ENCODE data around the gene MYH8. TPM values are rescaled to one million over a fixed set of nuclear protein-coding genes. Genes with fewer than 3 reads are reported as not detected.

MYH8 gene
- total RNA-seq (not detected), polyA plus RNA-seq (not detected)

DNA sequence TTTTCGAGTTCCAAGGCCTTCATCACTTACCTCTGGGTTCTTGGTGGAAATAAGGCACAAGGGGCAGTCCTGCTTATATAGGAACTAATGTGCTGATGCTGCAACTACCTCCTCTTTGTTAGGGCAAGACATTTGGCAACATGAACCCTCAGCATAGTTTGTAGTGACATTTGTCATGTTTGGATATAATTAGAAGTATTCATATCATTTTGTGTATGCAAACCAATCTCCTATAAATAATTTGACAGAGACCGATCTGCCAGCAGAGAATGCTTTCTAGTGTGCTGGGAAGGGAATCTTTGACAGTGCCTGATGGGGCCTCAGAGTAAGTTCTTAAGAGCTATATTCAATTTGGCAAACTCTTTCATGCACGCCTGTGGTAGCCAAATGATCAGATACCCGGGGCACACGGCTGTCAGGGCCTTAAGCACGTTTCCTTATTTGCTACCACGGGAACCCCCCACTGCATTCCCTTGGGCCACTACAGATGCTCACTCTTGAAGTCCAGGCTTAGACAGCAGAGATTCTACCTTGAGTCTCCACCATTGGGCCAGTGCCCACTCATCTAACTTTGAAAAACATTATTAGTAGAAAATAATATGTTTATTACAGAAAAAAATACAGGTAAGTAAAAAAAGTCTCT lies at the start of gene MYH8:
Gene MYH8, minus strand, starts transcription at position 51 of the 643 bp plus-strand sequence. CDS start 1,723 bp downstream, outside the sequence.
- Histone ChIP-seq H3K27ac (no peak within 1 kb of the TSS), H3K4me3 (no peak within 1 kb of the TSS), H3K36me3 (no peaks in the 10 kb centered on the region), H3K9me3 (no peaks in the 10 kb centered on the region), H3K27me3 (no peaks in the 10 kb centered on the region), H3K4me1 (no peaks in the 10 kb centered on the region)
- intact Hi-C loops (cut with DNase I) = no loop called here
- 79 to 90% methylated on average over 7 of the region's 7 CpGs for WGBS, 2 donors
- TF ChIP-seq, protein P1, sequence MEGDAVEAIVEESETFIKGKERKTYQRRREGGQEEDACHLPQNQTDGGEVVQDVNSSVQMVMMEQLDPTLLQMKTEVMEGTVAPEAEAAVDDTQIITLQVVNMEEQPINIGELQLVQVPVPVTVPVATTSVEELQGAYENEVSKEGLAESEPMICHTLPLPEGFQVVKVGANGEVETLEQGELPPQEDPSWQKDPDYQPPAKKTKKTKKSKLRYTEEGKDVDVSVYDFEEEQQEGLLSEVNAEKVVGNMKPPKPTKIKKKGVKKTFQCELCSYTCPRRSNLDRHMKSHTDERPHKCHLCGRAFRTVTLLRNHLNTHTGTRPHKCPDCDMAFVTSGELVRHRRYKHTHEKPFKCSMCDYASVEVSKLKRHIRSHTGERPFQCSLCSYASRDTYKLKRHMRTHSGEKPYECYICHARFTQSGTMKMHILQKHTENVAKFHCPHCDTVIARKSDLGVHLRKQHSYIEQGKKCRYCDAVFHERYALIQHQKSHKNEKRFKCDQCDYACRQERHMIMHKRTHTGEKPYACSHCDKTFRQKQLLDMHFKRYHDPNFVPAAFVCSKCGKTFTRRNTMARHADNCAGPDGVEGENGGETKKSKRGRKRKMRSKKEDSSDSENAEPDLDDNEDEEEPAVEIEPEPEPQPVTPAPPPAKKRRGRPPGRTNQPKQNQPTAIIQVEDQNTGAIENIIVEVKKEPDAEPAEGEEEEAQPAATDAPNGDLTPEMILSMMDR (IDR thresholded peaks at IDR 0.05) = no peak
- TF ChIP-seq POLR2AphosphoS5 (IDR thresholded peaks at IDR 0.05) (no peak), EP300 (IDR thresholded peaks at IDR 0.05) (no peak), POLR2A (IDR thresholded peaks at IDR 0.05) (no peak)
- no peak for DNase-seq

DNA sequence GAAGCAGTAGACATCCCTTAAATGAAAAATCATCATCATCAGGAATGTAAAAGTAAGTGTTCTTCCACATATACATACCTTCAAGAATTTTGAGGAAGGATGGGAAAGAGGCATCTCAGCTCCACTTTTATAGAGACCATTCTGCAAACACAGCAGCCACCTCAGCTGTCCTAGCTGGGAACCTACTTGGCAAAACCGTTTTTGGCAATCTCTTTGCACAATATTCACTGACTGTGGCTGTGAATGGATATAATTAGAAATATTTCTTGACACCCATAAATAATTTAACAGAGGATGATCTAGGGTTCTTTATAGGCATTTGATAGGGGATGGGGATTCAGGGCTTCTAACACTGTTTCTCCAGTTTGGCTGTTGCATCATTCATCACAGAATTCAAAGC lies 47.7 kb upstream of the MYH8 start, which contains the start of gene MYH4:
Gene MYH4, minus strand, starts transcription at position 101 of the 400 bp plus-strand sequence. CDS start 2,814 bp downstream, outside the sequence.
- TF ChIP-seq EP300 (IDR thresholded peaks at IDR 0.05) (no peak), POLR2AphosphoS5 (IDR thresholded peaks at IDR 0.05) (no peak), POLR2A (IDR thresholded peaks at IDR 0.05) (no peak)
- TF ChIP-seq, protein P1 (IDR thresholded peaks at IDR 0.05) = no peak
- 65 to 74% methylated on average over 1 of the region's 1 CpG for WGBS, 2 donors
- Histone ChIP-seq H3K36me3 (no peaks in the 10 kb centered on the region), H3K27me3 (no peaks in the 10 kb centered on the region), H3K9me3 (no peaks in the 10 kb centered on the region), H3K4me3 (no peak within 1 kb of the TSS), H3K4me1 (no peaks in the 10 kb centered on the region), H3K27ac (no peak within 1 kb of the TSS)
- no peak for DNase-seq
- intact Hi-C loops (cut with DNase I) = no loop called here

DNA sequence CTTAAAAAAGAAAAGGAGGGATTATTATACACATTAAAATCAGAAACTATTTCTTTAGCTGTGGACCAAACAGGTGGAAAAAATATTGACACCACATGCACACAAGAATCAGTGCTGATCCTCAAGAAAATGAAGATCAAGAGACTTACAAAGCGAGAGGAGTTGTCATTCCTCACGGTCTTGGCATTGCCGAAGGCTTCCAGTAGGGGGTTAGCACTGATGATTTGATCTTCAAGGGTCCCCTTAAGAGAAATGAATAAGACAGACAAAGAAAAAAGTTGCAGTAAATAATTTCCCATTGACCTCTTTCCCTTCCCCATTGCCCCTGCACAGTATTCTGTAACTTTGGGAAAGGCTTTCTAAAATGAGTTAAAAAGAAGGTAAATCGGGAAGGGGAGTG lies 41.7 kb upstream of the MYH8 start:
- no peak overlapping the region for H3K27ac ChIP-seq
- no peaks in the 10 kb centered on the region for H3K4me1 ChIP-seq
- no peak for TF ChIP-seq POLR2A (IDR thresholded peaks at IDR 0.05)
- no peak for TF ChIP-seq POLR2AphosphoS5 (IDR thresholded peaks at IDR 0.05)
- no peak for TF ChIP-seq EP300 (IDR thresholded peaks at IDR 0.05)
- TF ChIP-seq, protein P1 (IDR thresholded peaks at IDR 0.05) = no peak
- H3K27me3 ChIP-seq = no peaks in the 10 kb centered on the region
- no peaks in the 10 kb centered on the region for H3K9me3 ChIP-seq
- no peaks in the 10 kb centered on the region for H3K36me3 ChIP-seq
- no peak overlapping the region for H3K4me3 ChIP-seq
- intact Hi-C loops (cut with DNase I) = no loop called here
- DNase-seq = no peak
- WGBS, 2 donors = 75 to 94% methylated on average over 4 of the region's 4 CpGs

DNA sequence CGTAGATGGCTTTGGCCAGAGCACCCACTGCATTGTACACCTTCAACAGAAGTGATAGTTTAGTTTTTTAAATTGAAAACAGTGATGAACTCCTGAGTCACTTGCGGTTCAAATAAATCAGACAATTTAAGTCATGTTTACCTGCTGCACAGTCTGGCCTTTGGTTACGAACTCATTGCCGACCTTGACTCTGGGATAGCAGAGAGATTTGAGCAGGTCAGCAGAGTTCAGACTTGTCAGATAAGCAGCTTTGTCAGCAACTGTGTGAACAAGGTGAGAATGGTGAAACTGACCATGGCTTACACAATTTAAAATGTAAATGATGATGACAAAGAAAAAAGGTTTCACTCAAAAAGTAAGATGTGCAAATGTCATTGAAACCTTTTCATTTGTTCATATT lies 38.3 kb upstream of the MYH8 start:
- Histone ChIP-seq H3K36me3 (no peaks in the 10 kb centered on the region), H3K27ac (no peak overlapping the region), H3K9me3 (no peaks in the 10 kb centered on the region), H3K27me3 (no peaks in the 10 kb centered on the region), H3K4me3 (no peak overlapping the region), H3K4me1 (no peaks in the 10 kb centered on the region)
- 87 to 91% methylated on average over 4 of the region's 4 CpGs for WGBS, 2 donors
- no peak for DNase-seq
- TF ChIP-seq, protein P1 (IDR thresholded peaks at IDR 0.05) = no peak
- TF ChIP-seq POLR2A (IDR thresholded peaks at IDR 0.05) = no peak
- TF ChIP-seq POLR2AphosphoS5 (IDR thresholded peaks at IDR 0.05) = no peak
- TF ChIP-seq EP300 (IDR thresholded peaks at IDR 0.05) = no peak
- intact Hi-C loops (cut with DNase I) = no loop called here

DNA sequence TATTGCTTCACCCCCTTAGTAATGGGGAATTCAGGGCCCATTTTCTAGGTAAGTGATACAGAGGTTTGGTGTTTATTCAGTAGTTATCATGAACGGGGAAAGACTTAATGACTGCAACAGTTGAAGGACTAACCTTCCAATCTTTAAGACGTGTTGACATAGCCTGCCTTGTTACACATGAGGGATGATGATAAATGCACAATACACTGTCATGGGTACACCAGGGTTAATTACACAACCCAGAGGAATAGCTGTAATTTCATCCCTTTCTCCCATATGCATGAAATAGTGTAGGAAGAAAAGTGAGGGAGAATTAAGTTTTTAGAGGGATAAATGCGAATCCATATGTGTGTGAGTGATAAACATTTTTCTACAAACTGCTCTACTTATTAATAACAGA lies 37.0 kb upstream of the MYH8 start:
- 39 to 68% methylated on average over 3 of the region's 3 CpGs for WGBS, 2 donors
- no peaks in the 10 kb centered on the region for H3K36me3 ChIP-seq

More for the DNA sequence above, 37.0 kb upstream of the MYH8 start:
- Histone ChIP-seq H3K27ac (no peak overlapping the region), H3K9me3 (no peaks in the 10 kb centered on the region), H3K4me1 (no peaks in the 10 kb centered on the region), H3K27me3 (no peaks in the 10 kb centered on the region), H3K4me3 (no peak overlapping the region)
- no peak for DNase-seq
- intact Hi-C loops (cut with DNase I) = no loop called here
- TF ChIP-seq POLR2AphosphoS5 (IDR thresholded peaks at IDR 0.05) (no peak), POLR2A (IDR thresholded peaks at IDR 0.05) (no peak), EP300 (IDR thresholded peaks at IDR 0.05) (no peak)
- TF ChIP-seq, protein P1 (IDR thresholded peaks at IDR 0.05) = no peak

All from sigmoid colon (tissue), 7 donors.